Measurements from ENCODE around the gene DPYSL3.
"Not testable (repeated sequence)": the region's sequence is repeated elsewhere in the genome, so short reads cannot be mapped to it uniquely, and the experiment has no call there.

DPYSL3 gene

DNA sequence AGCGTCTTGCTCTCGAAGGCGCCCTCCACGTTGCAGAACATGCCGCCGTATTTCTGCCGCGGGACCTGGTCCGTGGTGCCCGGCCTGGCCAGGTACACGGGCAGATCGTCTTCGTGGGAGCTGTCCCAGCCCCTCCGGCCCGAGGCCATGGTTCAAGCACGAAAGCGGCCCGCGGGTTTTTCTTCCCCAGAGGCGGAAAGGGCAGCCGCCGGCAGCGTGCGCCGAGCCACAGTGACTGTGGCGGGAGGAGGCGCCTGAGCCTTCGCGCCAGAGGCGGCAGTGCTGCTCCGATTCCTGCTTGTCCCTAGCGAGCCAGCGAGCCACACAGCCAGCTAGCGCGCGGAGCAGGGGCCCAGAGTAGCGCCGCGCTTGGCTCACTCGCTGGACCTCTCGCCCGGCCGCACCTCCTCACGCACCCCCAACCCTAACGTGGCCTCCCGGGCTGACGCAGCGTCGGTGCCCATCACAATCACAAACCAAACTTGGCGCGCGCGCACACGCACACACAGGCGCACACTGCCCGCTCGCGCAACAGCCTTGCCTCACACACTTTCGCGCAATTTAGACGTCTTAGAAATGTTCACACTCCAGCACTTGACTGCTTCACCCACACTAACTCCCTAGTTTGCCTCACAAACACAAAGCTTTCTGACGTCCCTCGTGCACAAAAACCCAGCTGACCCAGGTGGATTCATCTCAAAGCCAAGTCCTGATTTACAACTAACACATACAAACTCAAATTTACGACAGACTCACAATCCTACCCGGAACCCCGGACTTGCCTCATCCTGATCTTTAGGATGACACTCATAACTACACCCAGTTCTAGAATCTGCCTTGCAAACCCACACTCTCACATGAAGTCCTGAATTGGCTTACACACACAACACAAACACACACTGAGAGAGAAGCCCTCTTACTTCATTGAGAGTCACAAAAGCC is at the start of gene DPYSL3:
TSS of gene DPYSL3 (minus strand) at position 359 of the 942 bp plus-strand sequence. CDS start at position 149, 210 bp downstream.
- DNase-seq (ENCODE audit: low read depth in 2 of 3, low spot score in 2 of 3): no peak

DNA sequence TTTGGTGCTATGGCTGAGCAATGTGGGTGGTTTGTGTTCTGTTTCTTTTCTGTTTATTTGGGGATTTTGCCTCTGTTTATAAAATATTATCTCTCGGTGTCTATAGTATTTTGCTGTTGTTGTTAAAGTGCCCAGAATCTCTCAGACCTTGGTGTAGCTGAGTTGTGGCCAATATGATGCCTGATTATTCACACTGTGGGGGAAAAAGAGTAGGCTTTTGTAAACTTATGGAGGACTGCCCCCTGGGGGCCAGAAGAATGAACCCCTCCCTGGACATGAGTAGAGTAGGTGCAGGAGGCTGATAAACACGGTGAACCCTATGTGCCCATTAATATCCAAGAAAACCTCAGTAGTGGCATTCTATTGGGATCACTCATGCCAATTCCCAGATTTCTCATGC is 49.0 kb upstream of the DPYSL3 start:
- DNase-seq (ENCODE audit: low read depth in 2 of 3, low spot score in 2 of 3): no peak

DNA sequence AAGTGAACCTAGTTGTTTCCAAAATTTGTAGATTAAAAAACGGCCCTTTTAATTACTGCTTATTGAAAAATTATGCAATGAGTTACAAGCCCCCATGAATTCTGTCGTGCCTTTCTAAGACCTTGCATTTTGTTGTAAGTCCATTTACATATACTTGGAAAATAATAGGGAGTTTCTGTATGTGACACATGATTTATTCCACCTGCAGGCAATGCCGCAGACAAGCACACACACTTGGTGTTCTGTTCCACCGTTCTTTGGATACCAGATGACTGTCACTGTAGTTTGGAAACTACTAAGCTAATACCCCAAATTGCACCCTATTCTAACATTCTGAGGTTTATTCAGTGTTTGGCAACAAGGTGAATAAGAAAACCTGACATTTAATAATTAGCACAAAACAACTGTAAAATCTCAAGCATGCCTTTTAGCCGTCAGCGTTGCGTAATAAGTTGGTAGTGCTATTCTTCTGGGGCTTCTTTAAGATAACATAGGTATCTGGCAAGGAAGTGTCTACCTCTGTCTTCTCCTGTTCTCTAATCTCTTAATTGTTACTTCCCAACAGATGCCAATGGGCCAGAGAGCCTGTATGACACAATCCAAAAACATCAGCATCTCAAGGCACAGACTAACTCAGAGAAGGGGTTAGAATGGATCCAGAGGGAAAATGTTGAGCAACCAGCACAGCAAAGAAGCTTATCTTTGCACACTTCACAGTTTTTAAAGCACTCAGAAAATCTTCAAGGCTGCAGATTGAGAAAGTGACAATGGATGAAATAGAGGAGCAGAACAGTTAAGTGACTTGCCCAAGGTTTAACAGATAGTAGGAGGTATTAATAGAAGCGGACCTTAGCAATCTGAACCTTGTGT is 48.2 kb upstream of the DPYSL3 start:
- DNase-seq (ENCODE audit: low read depth in 2 of 3, low spot score in 2 of 3): no peak

DNA sequence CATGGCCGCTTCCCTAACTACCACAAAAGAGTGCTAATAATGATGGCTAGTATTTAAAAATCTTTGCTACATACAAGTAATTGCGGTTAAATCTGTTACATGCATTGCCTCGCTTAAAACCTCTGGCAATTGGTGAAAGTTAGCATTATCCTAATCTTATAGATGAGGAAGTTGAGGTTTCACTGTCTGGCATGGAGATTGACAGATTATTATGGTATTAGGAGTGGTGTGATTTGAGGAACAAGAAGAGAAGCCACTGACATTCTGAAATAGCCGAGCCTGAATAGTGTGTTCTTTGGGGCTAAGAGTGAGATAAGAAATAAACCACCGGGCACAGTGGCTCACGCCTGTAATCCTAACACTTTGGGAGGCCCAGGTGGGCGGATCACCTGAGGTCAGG is 45.3 kb upstream of the DPYSL3 start:
- DNase-seq (ENCODE audit: low read depth in 2 of 3, low spot score in 2 of 3): no peak

DNA sequence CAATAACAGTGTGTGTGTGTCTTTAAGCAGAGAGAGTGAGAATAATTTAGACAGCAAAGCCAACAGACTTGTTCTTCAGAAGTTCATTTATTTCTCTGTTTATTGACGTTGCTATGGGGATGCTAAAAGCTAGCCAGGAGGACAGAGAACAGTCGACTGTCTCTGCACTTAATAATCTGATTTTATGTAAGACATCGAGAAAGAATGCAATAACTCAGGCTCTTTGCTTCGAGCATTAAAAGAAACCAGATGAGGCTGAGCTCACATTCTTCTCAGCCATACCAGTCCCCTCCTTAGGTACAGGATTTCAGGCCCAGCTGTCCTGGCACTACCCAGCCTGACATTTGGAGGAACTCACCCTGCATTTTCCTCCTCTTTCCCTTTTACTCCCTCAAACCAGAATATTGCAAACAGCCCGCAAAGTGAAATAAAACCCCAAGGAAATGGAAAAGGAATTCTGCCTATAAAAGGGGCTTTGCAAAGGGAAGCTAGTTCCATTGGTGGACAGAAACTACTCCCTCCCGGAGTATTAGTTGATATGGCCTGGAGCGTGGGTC is 44.5 kb upstream of the DPYSL3 start:
- DNase-seq (ENCODE audit: low read depth in 2 of 3, low spot score in 2 of 3): no peak

DNA sequence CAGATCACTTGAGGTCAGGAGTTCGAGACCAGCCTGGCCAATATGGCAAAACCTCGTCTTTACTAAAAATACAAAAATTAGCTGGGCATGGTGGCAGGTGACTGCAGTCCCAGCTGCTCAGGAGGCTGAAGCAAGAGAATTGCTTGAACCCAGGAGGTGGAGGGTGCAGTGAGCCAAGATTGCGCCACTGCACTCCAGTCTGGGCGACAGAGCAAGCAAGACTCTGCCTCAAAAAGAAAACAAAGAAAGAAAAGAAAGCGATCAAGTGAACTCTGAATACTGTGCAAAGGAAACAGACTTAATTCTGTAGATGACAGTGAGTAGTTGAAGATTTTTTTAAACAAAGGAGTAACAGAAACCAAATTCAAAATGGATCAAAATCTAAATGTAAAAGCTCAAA is 43.9 kb upstream of the DPYSL3 start:
- DNase-seq (ENCODE audit: low read depth in 2 of 3, low spot score in 2 of 3): not testable (repeated sequence)

DNA sequence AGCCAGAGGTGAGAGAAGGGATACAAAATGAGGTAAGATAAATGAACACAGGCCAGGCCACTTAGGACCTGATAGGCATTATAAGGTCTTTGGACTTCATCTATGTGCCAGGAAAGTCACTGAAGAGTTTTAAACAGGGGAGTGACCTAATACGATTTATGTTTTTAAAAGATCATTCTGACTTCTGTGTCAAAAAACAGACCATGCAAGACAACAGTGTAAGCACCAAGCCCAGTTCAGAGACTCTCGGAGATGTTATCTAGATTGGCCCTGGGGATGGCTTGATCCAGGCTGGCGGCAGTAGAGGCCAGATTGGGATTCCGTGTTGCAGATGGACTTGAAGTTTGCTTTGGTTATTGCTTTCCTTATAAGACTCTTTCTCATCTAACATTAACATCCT is 43.0 kb upstream of the DPYSL3 start:
- no peak for DNase-seq (ENCODE audit: low read depth in 2 of 3, low spot score in 2 of 3)

DNA sequence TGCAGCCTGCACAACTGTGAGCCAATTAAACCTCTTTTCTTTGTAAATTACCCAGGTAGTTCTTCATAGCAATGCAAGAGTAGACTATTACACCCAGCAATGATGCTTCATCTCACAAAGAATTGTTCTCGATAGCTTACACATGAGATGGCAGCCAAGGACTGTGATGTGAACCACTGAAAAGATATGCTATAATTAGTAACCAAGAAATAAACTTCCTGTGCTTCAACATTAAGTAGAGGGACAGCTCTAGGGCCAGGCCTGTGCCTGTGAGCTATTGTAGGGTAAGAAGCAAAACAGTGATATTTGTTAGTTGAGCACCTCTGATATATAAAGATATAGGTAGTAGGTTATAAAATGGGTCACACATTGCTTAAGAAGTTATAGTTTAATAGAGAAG is 41.8 kb upstream of the DPYSL3 start:
- no peak for DNase-seq (ENCODE audit: low read depth in 2 of 3, low spot score in 2 of 3)

DNA sequence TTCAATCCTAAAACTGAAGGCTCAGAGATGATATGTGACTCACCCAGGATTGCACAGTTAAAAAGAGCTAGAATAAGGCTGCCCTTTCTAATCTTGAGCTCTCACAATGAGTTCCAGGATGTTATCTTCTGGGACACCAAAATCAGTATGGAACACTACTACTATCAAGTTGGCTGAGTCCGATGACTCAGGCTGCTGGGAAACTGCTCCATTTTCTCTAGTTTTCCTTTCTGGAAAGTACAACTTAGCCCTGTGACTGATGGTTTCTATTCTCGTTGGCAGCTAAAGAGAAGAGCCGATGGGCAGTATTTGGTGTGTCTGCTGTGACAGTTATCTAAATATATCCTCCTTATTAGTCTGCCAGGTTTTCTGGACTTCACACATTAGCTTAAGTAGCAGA is 37.9 kb upstream of the DPYSL3 start:
- no peak for DNase-seq (ENCODE audit: low read depth in 2 of 3, low spot score in 2 of 3)

DNA sequence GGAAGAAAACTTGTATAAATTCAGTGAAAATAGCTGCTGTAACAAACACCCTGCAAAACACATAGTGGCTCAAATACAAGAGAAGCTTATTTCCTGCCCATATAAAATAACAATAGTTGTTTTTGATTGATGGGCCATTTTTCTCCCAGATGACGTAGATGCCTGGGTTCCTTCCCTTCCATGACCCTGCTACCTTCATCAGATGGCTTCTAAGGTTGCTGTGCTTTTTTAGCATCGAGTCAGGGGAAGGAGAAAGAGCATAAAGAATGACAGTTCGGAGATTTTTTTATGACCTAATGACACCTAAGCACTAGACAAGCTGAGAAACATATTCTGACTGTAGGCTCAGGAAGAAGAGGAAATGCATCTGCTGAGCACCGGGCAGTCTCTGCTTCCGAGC is 34.7 kb upstream of the DPYSL3 start:
- DNase-seq (ENCODE audit: low read depth in 2 of 3, low spot score in 2 of 3): no peak

DNA sequence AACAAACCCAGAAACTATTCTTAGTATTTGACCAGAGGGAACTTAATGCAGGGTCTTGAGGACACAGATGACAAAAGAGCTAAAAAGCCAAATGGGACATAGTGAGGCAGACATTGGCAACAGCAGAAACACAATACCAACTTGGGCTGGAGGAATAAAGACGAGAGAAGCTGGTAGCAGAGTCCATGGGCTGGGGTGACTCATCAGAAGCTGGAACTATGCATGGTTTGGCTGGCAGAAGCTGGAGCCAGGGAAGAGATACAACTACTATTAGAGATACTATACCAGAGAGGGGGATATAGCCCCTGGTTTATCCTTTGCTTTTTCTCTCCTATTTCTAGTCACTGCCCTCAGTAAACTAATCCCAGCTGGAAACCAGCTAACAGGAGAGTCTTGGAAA is 29.2 kb upstream of the DPYSL3 start:
- DNase-seq (ENCODE audit: low read depth in 2 of 3, low spot score in 2 of 3): no peak

DNA sequence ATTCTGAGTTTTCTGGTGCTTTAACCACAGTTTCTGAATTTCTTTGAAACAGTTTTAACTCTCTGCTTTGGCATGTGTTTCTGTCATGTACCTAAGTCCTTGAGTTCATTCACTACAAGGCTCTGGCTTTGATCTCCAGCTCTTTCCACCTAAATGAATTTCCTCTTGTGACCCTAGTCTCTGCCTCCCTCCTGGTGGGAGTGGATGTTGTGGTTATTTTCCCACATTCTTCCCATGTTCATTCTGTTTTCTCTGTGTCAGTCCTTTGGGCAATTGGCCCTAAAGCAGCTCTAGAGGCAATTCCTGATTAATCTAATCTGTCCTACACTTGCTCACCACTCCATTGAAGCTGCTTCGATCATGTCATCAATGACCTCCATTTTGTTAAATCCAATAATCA is 28.4 kb upstream of the DPYSL3 start:
- no peak for DNase-seq (ENCODE audit: low read depth in 2 of 3, low spot score in 2 of 3)

DNA sequence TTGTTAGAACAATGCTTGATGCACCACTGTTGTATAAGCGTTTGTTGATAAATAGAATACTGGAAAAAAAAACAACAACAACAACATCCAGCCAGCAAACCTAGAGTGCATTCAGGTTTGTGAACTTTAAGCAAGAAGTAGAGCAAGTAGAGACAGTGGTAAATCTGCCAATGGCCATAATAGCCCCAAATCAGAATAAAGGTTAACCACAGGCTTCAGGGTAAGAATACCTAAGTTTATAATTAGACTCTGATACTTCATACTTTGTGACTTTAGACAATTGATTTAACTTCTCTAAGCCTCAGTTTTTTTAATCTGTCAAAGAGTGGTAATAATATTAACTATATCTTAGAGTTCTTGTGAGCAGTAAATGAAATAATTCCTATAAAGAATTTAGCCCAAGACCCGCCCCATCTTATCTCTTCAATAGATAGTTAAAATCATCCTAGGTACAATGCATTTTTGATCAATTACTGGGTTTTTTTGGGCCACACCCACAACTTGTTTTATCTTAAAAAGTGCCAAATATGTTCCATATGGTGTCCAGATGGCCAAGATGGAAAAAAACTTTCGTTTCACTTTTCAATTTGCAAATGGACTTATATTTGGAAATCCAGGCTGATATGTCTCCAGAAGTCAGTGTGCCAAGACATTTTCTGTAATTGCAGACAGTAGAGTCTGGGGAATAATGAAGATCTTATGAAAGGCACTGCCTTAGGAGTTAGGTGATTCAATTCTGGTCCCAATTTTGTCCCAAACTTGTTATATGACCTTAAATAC is 24.5 kb upstream of the DPYSL3 start:
- no peak for DNase-seq (ENCODE audit: low read depth in 2 of 3, low spot score in 2 of 3)

DNA sequence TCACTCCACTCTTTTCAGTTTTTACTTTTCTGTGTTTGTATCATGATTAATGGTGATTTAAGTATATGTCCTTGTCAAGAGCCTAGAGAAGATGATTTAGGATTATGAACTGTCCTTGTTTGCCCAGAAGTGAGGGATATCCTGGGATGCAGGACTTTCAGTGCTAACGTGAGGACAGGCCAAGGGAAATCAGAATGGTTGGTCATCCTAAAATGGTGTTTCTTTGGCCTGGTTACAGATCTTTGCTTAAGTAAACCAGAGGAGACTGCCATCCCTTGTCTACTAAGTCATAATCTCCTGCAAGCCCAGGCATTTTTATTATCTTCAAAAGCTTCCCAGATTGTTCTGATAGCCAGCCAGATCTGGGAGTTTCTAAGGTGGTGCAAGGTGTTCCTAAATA is 22.3 kb upstream of the DPYSL3 start:
- no peak for DNase-seq (ENCODE audit: low read depth in 2 of 3, low spot score in 2 of 3)

DNA sequence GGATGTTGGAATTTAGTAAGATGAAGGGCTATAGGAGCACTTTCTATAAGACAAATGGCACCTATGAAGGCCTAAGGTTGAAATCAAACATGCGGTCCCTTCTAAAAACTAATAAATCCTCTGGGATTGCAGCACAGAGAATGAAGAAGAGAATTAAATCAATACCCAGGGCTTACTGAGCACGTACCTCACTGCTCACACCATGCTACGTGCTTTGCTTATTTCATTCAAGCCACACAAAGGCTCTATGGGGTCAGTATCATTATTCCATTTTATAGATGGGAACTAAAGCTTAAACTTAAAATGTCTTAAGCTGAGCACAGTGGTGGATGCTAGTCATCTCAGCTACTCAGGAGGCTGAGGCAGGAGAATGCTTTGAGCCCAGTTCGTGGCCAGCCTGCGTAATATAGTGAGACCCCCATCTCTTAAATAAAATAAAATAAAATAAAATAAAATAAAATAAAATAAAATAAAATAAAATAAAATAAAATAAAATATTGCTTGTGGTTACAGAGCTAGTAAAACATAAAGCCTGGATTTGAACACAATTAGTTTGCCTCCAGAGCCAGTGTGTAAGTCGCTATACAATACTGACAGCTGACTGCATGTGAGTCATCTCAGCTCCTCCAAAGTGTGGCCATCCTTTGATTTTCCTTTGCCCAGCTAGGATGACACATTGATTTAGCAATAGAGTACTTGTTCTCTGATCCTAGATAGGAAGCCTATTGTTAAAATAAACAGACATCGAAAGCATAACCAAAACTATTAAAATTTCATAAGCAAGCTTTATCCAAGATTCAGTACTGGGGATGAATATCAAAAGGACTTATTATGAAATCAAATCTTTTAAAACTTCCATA is 20.9 kb upstream of the DPYSL3 start:
- no peak for DNase-seq (ENCODE audit: low read depth in 2 of 3, low spot score in 2 of 3)

DNA sequence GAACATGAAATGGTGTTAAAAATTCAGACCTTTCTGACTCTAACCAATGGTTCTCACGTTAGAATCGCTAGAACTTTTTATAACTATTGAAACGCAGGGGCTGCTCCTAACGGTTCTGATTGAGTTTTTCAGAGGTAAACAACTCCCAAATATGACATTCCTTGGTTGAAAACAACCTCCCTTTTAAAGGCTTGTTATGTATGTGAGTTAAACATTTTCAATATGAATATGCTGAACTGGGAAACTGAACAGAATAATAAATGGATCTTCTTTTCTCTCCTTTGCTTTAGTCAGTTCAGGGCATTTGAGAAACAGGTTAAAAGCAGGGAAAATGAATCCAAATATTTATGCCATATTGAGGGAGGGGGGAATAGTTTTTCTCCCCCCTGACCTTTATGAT is 13.2 kb upstream of the DPYSL3 start:
- no peak for DNase-seq (ENCODE audit: low read depth in 2 of 3, low spot score in 2 of 3)

DNA sequence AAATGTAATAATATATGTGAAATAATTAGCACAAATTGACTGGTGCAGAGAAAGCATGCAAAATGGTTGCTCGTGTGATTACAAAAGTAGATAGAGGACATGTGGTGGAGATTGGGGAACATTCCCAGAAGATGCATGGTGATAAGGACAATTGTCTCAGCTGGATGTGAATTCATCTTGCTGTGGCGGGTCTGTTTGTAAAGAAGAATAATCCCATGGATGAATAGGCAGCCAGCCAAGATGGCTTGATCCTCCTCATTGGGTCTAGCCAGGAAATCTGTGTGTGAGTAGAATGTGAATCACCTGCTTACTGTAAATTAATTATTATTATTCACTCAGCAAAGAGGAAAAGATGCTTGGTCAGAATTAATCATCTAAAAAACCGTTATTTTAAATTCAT is 12.6 kb upstream of the DPYSL3 start:
- no peak for DNase-seq (ENCODE audit: low read depth in 2 of 3, low spot score in 2 of 3)

DNA sequence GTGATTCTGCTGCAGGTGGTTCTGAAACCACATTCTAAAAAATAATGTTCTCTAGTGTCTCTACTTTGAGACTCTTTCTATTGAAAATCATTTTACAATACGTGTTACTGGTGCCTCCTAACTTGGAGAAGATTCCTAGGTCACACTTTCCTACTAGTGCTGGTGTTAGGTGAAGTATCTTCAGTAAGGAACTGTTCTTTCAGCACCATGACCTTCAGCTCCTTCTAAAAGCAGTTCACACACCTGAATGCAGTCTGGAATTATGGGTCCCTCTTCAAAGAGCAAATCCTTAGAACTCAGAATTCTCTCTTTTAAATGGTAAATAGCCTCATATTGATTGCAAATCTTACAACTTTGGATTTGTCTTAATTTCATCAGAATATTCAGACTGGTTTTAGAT is 10.6 kb upstream of the DPYSL3 start:
- DNase-seq (ENCODE audit: low read depth in 2 of 3, low spot score in 2 of 3): no peak

DNA sequence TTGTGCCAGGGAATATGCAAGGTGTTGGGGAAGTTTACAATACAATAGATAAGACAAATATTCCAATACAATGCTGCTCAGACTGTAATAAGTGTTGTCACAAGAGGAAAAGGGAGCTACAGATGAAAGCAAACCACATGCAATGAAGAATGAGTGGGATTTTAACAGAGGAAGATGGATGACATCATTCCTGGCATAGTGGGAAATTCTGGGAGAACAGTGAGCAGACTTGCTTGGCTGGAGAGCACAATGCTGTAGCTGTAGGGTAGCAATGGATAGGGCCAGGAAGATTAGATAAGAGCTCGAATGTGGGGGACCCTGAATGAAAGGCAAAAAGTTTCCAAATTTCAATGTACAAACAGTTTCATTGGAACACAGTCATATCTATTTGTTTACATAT is 9.5 kb upstream of the DPYSL3 start:
- no peak for DNase-seq (ENCODE audit: low read depth in 2 of 3, low spot score in 2 of 3)

DNA sequence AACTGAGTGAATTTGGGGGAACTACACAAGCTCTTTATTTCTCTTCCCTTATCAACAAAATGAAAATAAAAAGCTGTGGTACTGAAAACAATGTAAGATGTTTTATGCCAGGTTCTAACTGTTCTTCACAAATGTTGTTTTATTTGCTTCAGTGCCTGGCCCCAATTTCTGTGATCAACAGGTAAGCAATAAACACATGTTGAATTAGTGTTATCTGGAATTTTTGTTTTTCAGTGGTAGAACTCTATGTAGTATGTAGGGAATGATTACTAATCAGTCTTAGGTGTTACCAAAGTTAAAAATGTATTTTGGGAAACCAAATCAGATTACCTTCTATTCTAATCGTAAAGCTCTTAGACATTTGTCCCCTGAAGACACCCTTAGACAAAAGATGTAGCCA is 7.5 kb upstream of the DPYSL3 start:
- no peak for DNase-seq (ENCODE audit: low read depth in 2 of 3, low spot score in 2 of 3)

All from activated CD8-positive, alpha-beta memory T cell treated with anti-CD3 and anti-CD28 coated beads for 48 hours (primary cell).